Left ventricle myocardium inferior (tissue), 1 donor: Measurements from ENCODE around the gene IGFN1. TPM values are rescaled to one million over a fixed set of nuclear protein-coding genes. Genes with fewer than 3 reads are reported as not detected.
"Not testable (repeated sequence)": the region's sequence is repeated elsewhere in the genome, so short reads cannot be mapped to it uniquely, and the experiment has no call there.

ENCODE experiments used
- DNase-seq: peaks from one replicate; pipeline ENCODE4 v3.0.0-alpha.2; 2020
- H3K27ac ChIP-seq: fragments of 200-600 bp; replicated peaks from 2 replicates; pipeline ENCODE4 v1.8.0; 2021
- H3K27me3 ChIP-seq: fragments of 200-600 bp; 2 replicates; pipeline ENCODE4 v1.8.0; 2021; ENCODE audit warnings: low read depth
- H3K36me3 ChIP-seq: fragments of 200-600 bp; 2 replicates; pipeline ENCODE4 v1.8.0; 2021
- H3K4me1 ChIP-seq: fragments of 200-600 bp; 2 replicates; pipeline ENCODE4 v1.8.0; 2021
- H3K4me3 ChIP-seq: fragments of 200-600 bp; 2 replicates; pipeline ENCODE4 v1.8.0; 2021; ENCODE audit warnings: mild to moderate bottlenecking, moderate library complexity
- H3K9me3 ChIP-seq: fragments of 200-600 bp; replicated peaks from 2 replicates; pipeline ENCODE4 v1.8.0; 2021
- CTCF ChIP-seq: fragments of 200-600 bp; IDR thresholded peaks from 2 replicates; pipeline ENCODE4 v1.8.0; 2021; ENCODE audit warnings: antibody characterized with exemption, mild to moderate bottlenecking, borderline replicate concordance
- intact Hi-C: fragments of 100-400 bp; cut with micrococcal nuclease; formaldehyde crosslinking; loops from one replicate; pipeline ENCODE4 v1.11.0; 2022
- total RNA-seq: library from RNA; stranded (reverse); fragmentation: NEBNext Ultra II Directional; extraction: Animal tissue kit (Norgen Biotek cat#: 25700); gene quantifications from one replicate; pipeline ENCODE4 v1.2.1, GENCODE V29; 2021
- donor health status: DM: no; HTN: yes; CAD: no; lungs with severe emphysema.

The IGFN1 gene
- total RNA-seq, 1 donor from 2014 or later, result not detected

GRCh38 chr1:201229771-201230635 is 39.4 kb downstream of the IGFN1 start:
- intact Hi-C loops, result no loop called here
- Histone ChIP-seq H3K9me3 (peaks cover 29% of the 10 kb centered on the region), H3K36me3 (no peaks in the 10 kb centered on the region), H3K27ac (no peak overlapping the region), H3K4me3 (no peak overlapping the region), H3K27me3 (peaks cover 27% of the 10 kb centered on the region), H3K4me1 (no peaks in the 10 kb centered on the region)
- no peak for DNase-seq
- TF ChIP-seq CTCF, result no peak

GRCh38 chr1:201230676-201231075 is 40.1 kb downstream of the IGFN1 start:
- intact Hi-C loops, result no loop called here
- Histone ChIP-seq H3K4me3 (no peak overlapping the region), H3K36me3 (no peaks in the 10 kb centered on the region), H3K9me3 (peaks cover 29% of the 10 kb centered on the region), H3K4me1 (no peaks in the 10 kb centered on the region), H3K27me3 (peaks cover 27% of the 10 kb centered on the region), H3K27ac (no peak overlapping the region)
- no peak for DNase-seq
- TF ChIP-seq CTCF, result no peak

- H3K9me3 ChIP-seq, intact Hi-C loops, H3K4me1 ChIP-seq, H3K4me3 ChIP-seq, DNase-seq, H3K27ac ChIP-seq, H3K36me3 ChIP-seq: not testable (repeated sequence)
- peaks cover 43% of the 10 kb centered on the region for H3K27me3 ChIP-seq
These were observed 49.0 kb downstream of the IGFN1 start for GRCh38 chr1:201239646-201240045.

GRCh38 chr1:201240171-201240570 is 49.5 kb downstream of the IGFN1 start:
- Histone ChIP-seq H3K9me3 (no peaks in the 10 kb centered on the region), H3K27ac (no peak overlapping the region), H3K27me3 (peaks cover 48% of the 10 kb centered on the region), H3K36me3 (no peaks in the 10 kb centered on the region), H3K4me3 (no peak overlapping the region), H3K4me1 (no peaks in the 10 kb centered on the region)
- TF ChIP-seq CTCF, result no peak
- intact Hi-C loops, result no loop called here
- DNase-seq, result no peak

DNA sequence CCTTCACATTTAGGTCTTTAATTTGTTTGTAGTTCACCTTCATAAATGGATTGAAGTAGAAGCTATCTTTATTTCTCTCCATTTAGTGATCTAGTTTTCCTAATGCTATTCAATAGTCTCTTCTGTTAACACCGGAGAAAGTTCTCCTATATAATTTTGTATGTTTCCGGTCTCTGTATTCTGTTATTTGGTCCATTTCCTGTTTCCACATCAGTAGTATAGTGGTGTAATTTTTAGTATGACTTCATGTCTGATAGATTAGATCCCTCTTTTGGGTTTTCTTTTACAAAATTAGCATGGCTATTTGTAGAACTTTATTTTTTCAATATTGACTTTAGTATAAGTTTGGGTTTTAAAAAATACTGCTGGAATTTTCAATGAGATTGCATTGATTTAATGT is 51.1 kb downstream of the IGFN1 start:
- no peak for DNase-seq
- Histone ChIP-seq H3K9me3 (no peaks in the 10 kb centered on the region), H3K27me3 (peaks cover 49% of the 10 kb centered on the region), H3K4me3 (no peak overlapping the region), H3K27ac (no peak overlapping the region), H3K36me3 (no peaks in the 10 kb centered on the region), H3K4me1 (no peaks in the 10 kb centered on the region)
- TF ChIP-seq CTCF, result no peak
- intact Hi-C loops, result no loop called here

- no peak for DNase-seq
- Histone ChIP-seq H3K27me3 (peaks cover 49% of the 10 kb centered on the region), H3K36me3 (no peaks in the 10 kb centered on the region), H3K4me1 (no peaks in the 10 kb centered on the region), H3K9me3 (no peaks in the 10 kb centered on the region), H3K4me3 (no peak overlapping the region), H3K27ac (no peak overlapping the region)
- no peak for TF ChIP-seq CTCF
- intact Hi-C loops, result no loop called here
These were observed 54.5 kb downstream of the IGFN1 start for GRCh38 chr1:201245082-201245481.
